Prostate gland (tissue), 2 donors: ENCODE results near the gene WASHC4. TPM values are rescaled to one million over a fixed set of nuclear protein-coding genes. Genes with fewer than 3 reads are reported as not detected.

ENCODE experiments used
- DNase-seq: peaks from one replicate; pipeline ENCODE4 v3.0.0-alpha.2; 2019; ENCODE audit warnings: low spot score
- H3K27ac ChIP-seq, 2 donors: fragments of 200-600 bp; sonication (generic); 2 replicates each; pipeline ENCODE4 v1.5.1; 2017 to 2019
- H3K27me3 ChIP-seq: fragments of 200-600 bp; sonication (generic); replicated peaks from 2 replicates; pipeline ENCODE4 v1.5.1; 2019; ENCODE audit not compliant: insufficient read depth
- H3K36me3 ChIP-seq, 2 donors: fragments of 200-600 bp; sonication (generic); 1 replicate in 1 of 2; 2 replicates in 1 of 2; pipeline versions ENCODE4 v1.5.1 to v1.8.1; 2017 to 2019
- H3K4me1 ChIP-seq: fragments of 200-600 bp; sonication (generic); replicated peaks from 2 replicates; pipeline ENCODE4 v1.5.1; 2019
- H3K4me3 ChIP-seq, 2 donors: fragments of 200-600 bp; sonication (generic); 2 replicates each; pipeline ENCODE4 v1.5.1; 2017 to 2019
- H3K9me3 ChIP-seq: fragments of 200-600 bp; sonication (generic); 2 replicates; pipeline ENCODE4 v1.5.1; 2017
- POLR2A ChIP-seq: fragments of 450-650 bp; IDR thresholded peaks from one replicate; pipeline ENCODE4 v1.6.1; 2016; ENCODE audit warnings: antibody characterized with exemption, mild to moderate bottlenecking
- POLR2AphosphoS5 ChIP-seq: sonication (generic); formaldehyde crosslinking; IDR thresholded peaks from one replicate; pipeline ENCODE4 v1.6.1; 2017; ENCODE audit warnings: antibody characterized with exemption
- WGBS: methylation state at CpG from one replicate; pipeline ENCODE4 v1.1.5; 2018; 5-methylcytosine and 5-hydroxymethylcytosine counted together
- intact Hi-C: fragments of 100-400 bp; cut with DNase I; formaldehyde crosslinking; loops from one replicate; pipeline ENCODE4 v1.14.2; 2022
- total RNA-seq, 2 donors: library from RNA; depleted of rRNA; stranded (reverse); fragments of >200 nt; gene quantifications; one replicate each; pipeline ENCODE4 v1.1.0, GENCODE V29; 2016
- TF ChIP-seq, protein P1 (sequence below), 4 experiments: fragments of 200-600 bp in 2 of 4; fragments of 450-650 bp in 2 of 4; sonication (generic) in 2 of 4; IDR thresholded peaks; 1 replicate in 3 of 4; 2 replicates in 1 of 4; pipeline ENCODE4 v1.5.1; 2016 to 2019; ENCODE audit warnings: antibody characterized with exemption in 4 of 4, mild to moderate bottlenecking in 2 of 4, moderate library complexity in 2 of 4

The WASHC4 gene
- total RNA-seq, 2 donors from 2014 or later = 30.6 to 31.2 TPM

DNA sequence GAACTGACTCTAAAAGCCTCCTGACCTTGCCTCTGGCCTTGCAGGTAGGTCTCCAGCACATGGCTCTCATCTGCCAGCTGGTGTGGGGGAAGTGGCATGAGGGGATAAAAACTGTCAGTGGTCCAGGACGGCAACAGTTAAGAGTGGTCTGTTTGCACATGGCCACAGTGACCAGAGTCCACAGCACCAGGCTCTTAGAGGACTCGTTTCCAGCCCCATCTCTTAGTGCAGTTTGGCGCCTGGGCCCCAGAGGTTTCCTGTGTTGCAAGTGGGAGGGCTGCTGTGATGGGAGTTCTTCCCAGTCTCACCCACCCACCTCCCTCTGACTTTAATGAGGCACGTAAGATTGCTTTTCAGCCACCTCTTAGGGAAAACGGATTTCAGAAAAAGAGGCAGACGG, 91.4 kb downstream of the WASHC4 start:
- DNase-seq = no peak
- H3K4me1 ChIP-seq = no peaks in the 10 kb centered on the region
- no peak overlapping the region for H3K27ac ChIP-seq
- H3K27me3 ChIP-seq = no peaks in the 10 kb centered on the region
- whole genome bisulfite sequencing = 71% methylated on average over 6 of the region's 6 CpGs
- no peaks in the 10 kb centered on the region for H3K9me3 ChIP-seq
- TF ChIP-seq, protein P1, sequence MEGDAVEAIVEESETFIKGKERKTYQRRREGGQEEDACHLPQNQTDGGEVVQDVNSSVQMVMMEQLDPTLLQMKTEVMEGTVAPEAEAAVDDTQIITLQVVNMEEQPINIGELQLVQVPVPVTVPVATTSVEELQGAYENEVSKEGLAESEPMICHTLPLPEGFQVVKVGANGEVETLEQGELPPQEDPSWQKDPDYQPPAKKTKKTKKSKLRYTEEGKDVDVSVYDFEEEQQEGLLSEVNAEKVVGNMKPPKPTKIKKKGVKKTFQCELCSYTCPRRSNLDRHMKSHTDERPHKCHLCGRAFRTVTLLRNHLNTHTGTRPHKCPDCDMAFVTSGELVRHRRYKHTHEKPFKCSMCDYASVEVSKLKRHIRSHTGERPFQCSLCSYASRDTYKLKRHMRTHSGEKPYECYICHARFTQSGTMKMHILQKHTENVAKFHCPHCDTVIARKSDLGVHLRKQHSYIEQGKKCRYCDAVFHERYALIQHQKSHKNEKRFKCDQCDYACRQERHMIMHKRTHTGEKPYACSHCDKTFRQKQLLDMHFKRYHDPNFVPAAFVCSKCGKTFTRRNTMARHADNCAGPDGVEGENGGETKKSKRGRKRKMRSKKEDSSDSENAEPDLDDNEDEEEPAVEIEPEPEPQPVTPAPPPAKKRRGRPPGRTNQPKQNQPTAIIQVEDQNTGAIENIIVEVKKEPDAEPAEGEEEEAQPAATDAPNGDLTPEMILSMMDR (IDR thresholded peaks at IDR 0.05) = no peak
- TF ChIP-seq POLR2AphosphoS5 (no peak), POLR2A (no peak)
- intact Hi-C loops = no loop called here
- H3K36me3 ChIP-seq = peaks cover 0 to 4% of the 10 kb centered on the region in 2 donors
- no peak overlapping the region for H3K4me3 ChIP-seq

DNA sequence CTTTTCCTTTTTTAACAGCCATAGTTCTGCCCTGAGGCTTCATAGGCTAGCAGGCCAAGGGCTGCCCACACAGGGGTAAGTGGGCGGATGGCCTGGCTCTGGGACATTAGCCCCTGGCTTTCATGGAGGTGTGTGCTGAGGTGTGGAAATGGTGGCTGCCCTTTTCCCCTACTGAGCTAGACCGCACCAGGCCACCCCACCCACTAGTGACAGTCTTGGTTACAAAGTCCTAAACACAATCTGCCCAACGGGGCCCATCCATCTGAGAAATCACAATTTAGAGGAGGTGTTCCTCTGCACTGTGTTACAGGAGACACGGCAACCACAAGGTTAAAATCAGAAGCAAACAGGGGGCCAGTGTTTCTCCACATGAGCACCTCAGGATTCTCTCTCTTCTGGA, 92.9 kb downstream of the WASHC4 start:
- Histone ChIP-seq H3K27ac (no peak overlapping the region), H3K36me3 (peaks cover 0 to 5% of the 10 kb centered on the region in 2 donors), H3K9me3 (no peaks in the 10 kb centered on the region), H3K27me3 (no peaks in the 10 kb centered on the region), H3K4me1 (no peaks in the 10 kb centered on the region), H3K4me3 (no peak overlapping the region)
- intact Hi-C loops = no loop called here
- no peak for DNase-seq
- TF ChIP-seq, protein P1 (IDR thresholded peaks at IDR 0.05) = no peak
- no peak for TF ChIP-seq POLR2AphosphoS5
- TF ChIP-seq POLR2A = no peak
- 96% methylated on average over 4 of the region's 4 CpGs for WGBS

DNA sequence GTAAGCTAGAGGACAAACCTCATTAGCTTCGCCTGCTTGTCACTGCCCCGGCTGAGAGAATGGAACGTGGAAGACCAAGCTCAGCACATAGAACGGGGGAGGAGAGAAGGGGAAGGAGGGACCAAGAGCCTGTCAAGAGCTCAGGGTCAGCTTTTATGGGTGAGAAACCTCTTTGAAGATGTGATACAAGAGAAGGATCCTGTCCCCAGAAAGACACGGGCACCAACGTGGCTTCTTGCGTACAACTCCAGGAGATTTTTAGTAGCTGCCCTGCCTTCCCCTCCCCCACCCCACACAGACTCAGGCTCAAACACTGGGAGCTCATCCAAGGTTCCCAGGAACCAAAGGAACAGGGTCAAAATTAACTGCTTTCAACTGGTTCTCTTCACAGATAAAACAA, 93.8 kb downstream of the WASHC4 start:
- H3K27me3 ChIP-seq = no peaks in the 10 kb centered on the region
- no peak overlapping the region for H3K4me3 ChIP-seq
- intact Hi-C loops = no loop called here
- no peaks in the 10 kb centered on the region for H3K9me3 ChIP-seq
- peaks cover 8% of the 10 kb centered on the region for H3K4me1 ChIP-seq
- WGBS = 57% methylated on average over 7 of the region's 7 CpGs
- H3K27ac ChIP-seq = no peak overlapping the region
- peaks cover 0 to 9% of the 10 kb centered on the region in 2 donors for H3K36me3 ChIP-seq
- TF ChIP-seq POLR2A = no peak
- TF ChIP-seq, protein P1 (IDR thresholded peaks at IDR 0.05) = no peak
- no peak for TF ChIP-seq POLR2AphosphoS5
- DNase-seq = no peak

GRCh38 chr12:105202202-105202601, 94.7 kb downstream of the WASHC4 start:
- no peaks in the 10 kb centered on the region for H3K27me3 ChIP-seq
- intact Hi-C loops = no loop called here
- no peaks in the 10 kb centered on the region for H3K9me3 ChIP-seq
- DNase-seq = no peak
- peaks cover 0 to 9% of the 10 kb centered on the region in 2 donors for H3K36me3 ChIP-seq
- TF ChIP-seq, protein P1 (IDR thresholded peaks at IDR 0.05) = no peak
- TF ChIP-seq POLR2AphosphoS5 (no peak), POLR2A (no peak)
- no peak overlapping the region for H3K4me3 ChIP-seq
- peaks cover 8% of the 10 kb centered on the region for H3K4me1 ChIP-seq
- H3K27ac ChIP-seq = no peak overlapping the region
- WGBS = 93% methylated on average over 6 of the region's 6 CpGs

DNA sequence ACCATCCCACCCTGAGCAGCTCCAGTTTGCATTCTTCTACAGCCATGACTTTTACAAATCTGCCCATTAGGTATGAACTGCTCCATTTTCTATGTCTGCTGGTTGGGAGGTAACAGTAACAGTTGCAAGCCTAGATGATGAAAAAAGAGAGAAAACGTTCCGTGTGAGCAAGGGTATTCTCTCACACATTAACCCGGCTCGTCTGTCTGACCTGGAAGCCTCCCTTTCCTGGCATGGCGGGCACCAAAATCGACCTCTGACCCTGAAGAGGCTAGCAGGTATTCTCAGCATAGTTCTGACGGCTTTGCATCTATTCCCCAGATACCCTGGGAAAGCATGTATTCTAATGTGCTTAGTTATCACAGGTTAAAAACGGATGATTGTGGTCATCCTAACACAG, 96.6 kb downstream of the WASHC4 start:
- no peak for TF ChIP-seq POLR2AphosphoS5
- TF ChIP-seq, protein P1 (IDR thresholded peaks at IDR 0.05) = no peak
- TF ChIP-seq POLR2A = no peak
- no peaks in the 10 kb centered on the region for H3K27me3 ChIP-seq
- peaks cover 8% of the 10 kb centered on the region for H3K4me1 ChIP-seq
- H3K9me3 ChIP-seq = no peaks in the 10 kb centered on the region
- H3K36me3 ChIP-seq = peaks cover 4 to 6% of the 10 kb centered on the region in 2 donors
- intact Hi-C loops = no loop called here
- no peak overlapping the region for H3K4me3 ChIP-seq
- no peak overlapping the region for H3K27ac ChIP-seq
- DNase-seq = no peak
- 96% methylated on average over 8 of the region's 8 CpGs for WGBS
